Activated B cell treated with CpG ODN at 0.5 μM for 24 hours (primary cell): Measurements from ENCODE around the gene DPM2. TPM values are rescaled to one million over a fixed set of nuclear protein-coding genes. Genes with fewer than 3 reads are reported as not detected.

ENCODE experiments used
- ATAC-seq: fragments of 200-7000 bp; cut with Tn5 transposase; one replicate; pipeline ENCODE4 v1.10.0; 2021; ENCODE audit warnings: low read depth, mild to moderate bottlenecking, moderate library complexity
- CTCF ChIA-PET: fragments of 350-600 bp; sonication (Branson Sonifier 250); formaldehyde crosslinking; loops from one replicate; lab custom pipeline; 2021; ENCODE audit warnings: antibody characterized with exemption; lab: Charles Lee
- POLR2A ChIA-PET: fragments of 350-600 bp; sonication (Branson Sonifier 250); formaldehyde crosslinking; loops from one replicate; lab custom pipeline; 2021; ENCODE audit warnings: antibody characterized with exemption; lab: Charles Lee
- DNase-seq: peaks from one replicate; pipeline ENCODE4 v3.0.0; 2022
- H3K27ac Mint-ChIP-seq: one replicate; pipeline ENCODE4 v1.8.0; 2020; ENCODE audit warnings: mixed read lengths
- H3K27me3 Mint-ChIP-seq: one replicate; pipeline ENCODE4 v1.8.0; 2021; ENCODE audit warnings: mixed read lengths
- H3K36me3 Mint-ChIP-seq: one replicate; pipeline ENCODE4 v1.8.0; 2021; ENCODE audit warnings: low read depth, mixed read lengths
- H3K4me1 Mint-ChIP-seq: one replicate; pipeline ENCODE4 v1.8.0; 2021; ENCODE audit warnings: mixed read lengths
- H3K4me3 Mint-ChIP-seq: one replicate; pipeline ENCODE4 v1.8.0; 2020; ENCODE audit warnings: mild to moderate bottlenecking, mixed read lengths
- H3K9me3 Mint-ChIP-seq: one replicate; pipeline ENCODE4 v1.8.0; 2020; ENCODE audit warnings: mixed read lengths
- intact Hi-C: fragments of 100-400 bp; cut with micrococcal nuclease; formaldehyde crosslinking; loops from one replicate; pipeline ENCODE4 v1.15.1; 2024
- total RNA-seq: library from RNA; stranded (reverse); gene quantifications from 2 replicates; pipeline ENCODE4 v1.2.3, GENCODE V29; 2022
- TF ChIP-seq, protein P1 (sequence below): fragments of 200-600 bp; IDR thresholded peaks from one replicate; pipeline ENCODE4 v1.8.0; 2022; ENCODE audit warnings: antibody characterized with exemption, mild to moderate bottlenecking

Gene DPM2
- total RNA-seq, 1 donor from 2014 or later: 50.6 TPM

- no peak for DNase-seq
- Mint-ChIP-seq H3K27me3 (no peaks in the 10 kb centered on the region), H3K27ac (peak overlapping the region; percentile 97), H3K4me1 (peaks cover 95% of the 10 kb centered on the region), H3K9me3 (no peaks in the 10 kb centered on the region), H3K4me3 (no peak overlapping the region), H3K36me3 (peaks cover 34% of the 10 kb centered on the region)
- ChIA-PET POLR2A (interaction anchor here (0.7 to 1.4 kb wide), 5 partner anchors 10 to 52 kb away, joined by 3 to 7 read pairs (median 4); no protein-coding TSS in a partner anchor), CTCF (no interaction called here)
- ATAC-seq: no peak
- intact Hi-C loops: no loop called here
- TF ChIP-seq, protein P1, sequence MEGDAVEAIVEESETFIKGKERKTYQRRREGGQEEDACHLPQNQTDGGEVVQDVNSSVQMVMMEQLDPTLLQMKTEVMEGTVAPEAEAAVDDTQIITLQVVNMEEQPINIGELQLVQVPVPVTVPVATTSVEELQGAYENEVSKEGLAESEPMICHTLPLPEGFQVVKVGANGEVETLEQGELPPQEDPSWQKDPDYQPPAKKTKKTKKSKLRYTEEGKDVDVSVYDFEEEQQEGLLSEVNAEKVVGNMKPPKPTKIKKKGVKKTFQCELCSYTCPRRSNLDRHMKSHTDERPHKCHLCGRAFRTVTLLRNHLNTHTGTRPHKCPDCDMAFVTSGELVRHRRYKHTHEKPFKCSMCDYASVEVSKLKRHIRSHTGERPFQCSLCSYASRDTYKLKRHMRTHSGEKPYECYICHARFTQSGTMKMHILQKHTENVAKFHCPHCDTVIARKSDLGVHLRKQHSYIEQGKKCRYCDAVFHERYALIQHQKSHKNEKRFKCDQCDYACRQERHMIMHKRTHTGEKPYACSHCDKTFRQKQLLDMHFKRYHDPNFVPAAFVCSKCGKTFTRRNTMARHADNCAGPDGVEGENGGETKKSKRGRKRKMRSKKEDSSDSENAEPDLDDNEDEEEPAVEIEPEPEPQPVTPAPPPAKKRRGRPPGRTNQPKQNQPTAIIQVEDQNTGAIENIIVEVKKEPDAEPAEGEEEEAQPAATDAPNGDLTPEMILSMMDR: no peak
Measured at GRCh38 chr9:127965953-127966352, 28.3 kb upstream of the DPM2 start.

- H3K27ac Mint-ChIP-seq: peak overlapping the region; percentile 81
- intact Hi-C loops: no loop called here
- no peak overlapping the region for H3K4me3 Mint-ChIP-seq
- DNase-seq (no peak), ATAC-seq (peak; percentile 27)
- H3K4me1 Mint-ChIP-seq: peaks cover 93% of the 10 kb centered on the region
- ChIA-PET CTCF (interaction anchor here (0.6 kb wide), 1 partner anchor 110 kb away, joined by 3 read pairs; no protein-coding TSS in a partner anchor), POLR2A (interaction anchor here (1.0 to 1.2 kb wide), 2 partner anchors 10 to 15 kb away, joined by 3 to 6 read pairs; no protein-coding TSS in a partner anchor)
- peaks cover 45% of the 10 kb centered on the region for H3K36me3 Mint-ChIP-seq
- TF ChIP-seq, protein P1: no peak
- peaks cover 3% of the 10 kb centered on the region for H3K9me3 Mint-ChIP-seq
- no peaks in the 10 kb centered on the region for H3K27me3 Mint-ChIP-seq
Measured at GRCh38 chr9:127963359-127964064, 25.9 kb upstream of the DPM2 start.

DNA sequence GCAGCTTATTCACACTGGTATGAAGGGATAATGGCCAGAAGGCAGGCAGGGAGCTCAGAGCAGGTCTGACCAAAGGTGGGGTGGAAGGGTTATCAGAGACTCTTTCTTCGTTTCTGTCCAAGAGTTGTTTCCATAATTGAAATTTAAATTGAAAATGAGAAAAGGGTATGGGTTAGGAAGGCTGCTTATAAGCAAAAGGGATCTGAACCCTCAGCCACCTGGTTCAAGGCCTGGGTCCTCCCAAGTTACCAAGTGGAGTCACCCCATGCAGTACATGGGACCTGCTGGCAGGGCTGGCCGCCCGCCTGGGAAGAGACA, 25.3 kb upstream of the DPM2 start:
- POLR2A ChIA-PET: interaction anchor here (1.0 to 1.2 kb wide), 2 partner anchors 9 to 16 kb away, joined by 3 to 6 read pairs; no protein-coding TSS in a partner anchor
- intact Hi-C loops: no loop called here

DNA sequence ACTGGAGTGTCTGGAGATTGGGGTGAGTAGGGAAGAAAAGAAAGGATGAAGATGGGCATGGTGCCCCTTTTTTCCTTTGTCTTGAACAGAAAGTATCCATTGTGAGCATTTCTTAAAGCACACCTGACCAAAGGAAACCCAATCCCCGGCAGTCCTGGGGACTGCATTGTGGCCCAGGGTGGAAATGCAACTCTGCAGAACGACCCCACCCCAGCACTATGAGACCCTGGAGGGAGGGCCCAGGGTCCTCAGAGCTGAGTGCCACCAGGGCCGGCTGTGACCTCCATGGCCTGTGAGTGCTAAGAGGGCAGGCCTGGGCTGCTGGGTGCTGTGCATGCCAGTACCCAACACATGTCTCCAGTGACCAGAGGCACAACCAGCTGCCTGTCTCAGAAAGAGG, 24.6 kb upstream of the DPM2 start:
- intact Hi-C loops: no loop called here
- TF ChIP-seq, protein P1: no peak
- Mint-ChIP-seq H3K9me3 (peaks cover 3% of the 10 kb centered on the region), H3K4me3 (no peak overlapping the region), H3K36me3 (peaks cover 45% of the 10 kb centered on the region), H3K27me3 (no peaks in the 10 kb centered on the region), H3K4me1 (peaks cover 86% of the 10 kb centered on the region), H3K27ac (peak overlapping the region; percentile 81)
- POLR2A ChIA-PET: interaction anchor here (1.6 to 3.0 kb wide), 2 partner anchors 9 to 17 kb away, joined by 3 to 13 read pairs; no protein-coding TSS in a partner anchor
- DNase-seq (no peak), ATAC-seq (no peak)
- CTCF ChIA-PET: no interaction called here

More for the DNA sequence above, 25.3 kb upstream of the DPM2 start:
- H3K4me1 Mint-ChIP-seq: peaks cover 89% of the 10 kb centered on the region
- H3K4me3 Mint-ChIP-seq: no peak overlapping the region
- peak overlapping the region; percentile 81 for H3K27ac Mint-ChIP-seq
- no peak for ATAC-seq
- TF ChIP-seq, protein P1: no peak
- H3K9me3 Mint-ChIP-seq: peaks cover 3% of the 10 kb centered on the region
- CTCF ChIA-PET: interaction anchor here (0.6 kb wide), 1 partner anchor 110 kb away, joined by 3 read pairs; no protein-coding TSS in a partner anchor
- DNase-seq: no peak
- peaks cover 45% of the 10 kb centered on the region for H3K36me3 Mint-ChIP-seq
- no peaks in the 10 kb centered on the region for H3K27me3 Mint-ChIP-seq

GRCh38 chr9:127961613-127962155, 24.0 kb upstream of the DPM2 start:
- H3K4me1 Mint-ChIP-seq: peaks cover 84% of the 10 kb centered on the region
- no peak for DNase-seq
- CTCF ChIA-PET: no interaction called here
- no peaks in the 10 kb centered on the region for H3K27me3 Mint-ChIP-seq
- peaks cover 3% of the 10 kb centered on the region for H3K9me3 Mint-ChIP-seq
- TF ChIP-seq, protein P1: no peak
- intact Hi-C loops: no loop called here
- peaks cover 45% of the 10 kb centered on the region for H3K36me3 Mint-ChIP-seq
- H3K27ac Mint-ChIP-seq: peak overlapping the region; percentile 69
- POLR2A ChIA-PET: interaction anchor here (1.6 to 3.0 kb wide), 2 partner anchors 10 to 17 kb away, joined by 3 to 13 read pairs; no protein-coding TSS in a partner anchor
- no peak overlapping the region for H3K4me3 Mint-ChIP-seq
- no peak for ATAC-seq
